Pancreas (tissue), 10 donors: ENCODE measurements around the gene RABGAP1L. TPM values are rescaled to one million over a fixed set of nuclear protein-coding genes. Genes with fewer than 3 reads are reported as not detected.

Experiments used
- ATAC-seq, 4 donors: fragments of 200-7000 bp; cut with Tn5 transposase; one replicate each; pipeline versions ENCODE4 v1.8.0 to v1.9.1; 2020; ENCODE audit warnings: mild to moderate bottlenecking in 4 of 4, moderate library complexity in 4 of 4
- DNase-seq, 6 donors: peaks; one replicate each; pipeline ENCODE4 v3.0.0-alpha.2; 2020
- FAIRE-seq: peaks from 2 replicates; lab custom pipeline; 2012; peaks lifted over from hg19 to GRCh38; lab: Jason Lieb, UNC
- H3K27ac ChIP-seq, 4 donors: fragments of 200-600 bp; sonication (generic); 1 replicate in 3 of 4; 2 replicates in 1 of 4; pipeline versions ENCODE4 v1.5.0 to v1.8.0; 2020
- H3K27me3 ChIP-seq, 4 donors: fragments of 200-600 bp; one replicate each; pipeline ENCODE4 v1.8.0; 2021
- H3K36me3 ChIP-seq, 3 donors: fragments of 200-600 bp; sonication (generic) in 1 of 3; one replicate each; pipeline versions ENCODE4 v1.5.0 to v1.8.0; 2020 to 2021
- H3K4me1 ChIP-seq, 3 donors: fragments of 200-600 bp; one replicate each; pipeline ENCODE4 v1.8.0; 2021
- H3K4me3 ChIP-seq, 4 donors: fragments of 200-600 bp; sonication (generic) in 2 of 4; one replicate each; pipeline versions ENCODE4 v1.5.0 to v1.8.0; 2020 to 2021
- H3K9me3 ChIP-seq, 4 donors: fragments of 200-600 bp; one replicate each; pipeline ENCODE4 v1.8.0; 2021
- CTCF ChIP-seq, 4 donors: fragments of 200-600 bp; sonication (generic) in 3 of 4; IDR thresholded peaks; one replicate each; pipeline versions ENCODE4 v1.5.0 to v1.8.0; 2021; ENCODE audit warnings: antibody characterized with exemption in 4 of 4
- WGBS, 2 donors: extraction: QIAGEN DNeasy Blood & Tissue Kit; methylation state at CpG; one replicate each; pipeline ENCODE4 v1.1.7; 2013; 5-methylcytosine and 5-hydroxymethylcytosine counted together
- intact Hi-C, 3 donors: fragments of 100-400 bp; cut with DNase I; formaldehyde crosslinking; loops; one replicate each; pipeline versions ENCODE4 v1.11.1 to v1.14.2; 2022
- polyA plus RNA-seq, 2 donors: library from polyadenylated mRNA; stranded (reverse); fragments of 200-250 nt; gene quantifications; one replicate each; pipeline ENCODE4 v1.2.3, GENCODE V29; 2013
- total RNA-seq, 6 donors: library from RNA; stranded (reverse); fragmentation: NEBNext Ultra II Directional in 4 of 6; extraction: Animal tissue kit (Norgen Biotek cat#: 25700) in 4 of 6; gene quantifications; one replicate each; pipeline versions ENCODE4 v1.2.1 to v1.2.4, GENCODE V29; 2021 to 2023
- donor health status: healthy with polysubstance abuse.
- donor health status: DM: no; HTN: no; CAD: no; lungs with moderate emphysema.
- donor health status: DM: no; HTN: no; CAD: no.
- donor health status: control.
- donor health status: control.
- donor health status: Bipolar disorder and iron deficiency.
- donor health status: DM: yes; HTN: yes; CAD: no.
- donor health status: DM: no; HTN: no; CAD: no.
- donor health status: DM: no; HTN: no; CAD: no.
- donor health status: DM: yes; HTN: yes; CAD: no.

The RABGAP1L gene
- total and polyA plus RNA-seq, 8 donors, result 13.9 to 64.8 (median 36.1) TPM

- peak in 1 of 4 donors; percentile 26 for ATAC-seq
- no peak overlapping the region for H3K27ac ChIP-seq
- intact Hi-C loops, result no loop called here
- 69 to 85% methylated on average over 6 of the region's 6 CpGs for WGBS, 2 donors
- no peaks in the 10 kb centered on the region for H3K36me3 ChIP-seq
- no peak for DNase-seq
- FAIRE-seq, result no peak
- no peak for TF ChIP-seq CTCF (IDR thresholded peaks at IDR 0.05)
- H3K27me3 ChIP-seq, result no peaks in the 10 kb centered on the region
- no peaks in the 10 kb centered on the region for H3K4me1 ChIP-seq
- no peak overlapping the region for H3K4me3 ChIP-seq
- H3K9me3 ChIP-seq, result no peaks in the 10 kb centered on the region
These were observed 876.5 kb downstream of the RABGAP1L start for GRCh38 chr1:175035865-175036264.

- no peak for ATAC-seq
These were observed 877.2 kb downstream of the RABGAP1L start for GRCh38 chr1:175036476-175036875.

GRCh38 chr1:175037416-175037815 is 878.1 kb downstream of the RABGAP1L start:
- FAIRE-seq (no peak), ATAC-seq (no peak), DNase-seq (no peak)
- Histone ChIP-seq H3K27ac (no peak overlapping the region), H3K27me3 (no peaks in the 10 kb centered on the region), H3K4me1 (no peaks in the 10 kb centered on the region), H3K4me3 (no peak overlapping the region), H3K9me3 (no peaks in the 10 kb centered on the region), H3K36me3 (no peaks in the 10 kb centered on the region)
- WGBS, 2 donors, result 48 to 52% methylated on average over 7 of the region's 7 CpGs
- intact Hi-C loops, result no loop called here
- no peak for TF ChIP-seq CTCF (IDR thresholded peaks at IDR 0.05)

More at GRCh38 chr1:175036476-175036875, 877.2 kb downstream of the RABGAP1L start:
- no peak for FAIRE-seq
- H3K36me3 ChIP-seq, result no peaks in the 10 kb centered on the region
- intact Hi-C loops, result no loop called here
- no peak overlapping the region for H3K4me3 ChIP-seq
- no peaks in the 10 kb centered on the region for H3K27me3 ChIP-seq
- H3K4me1 ChIP-seq, result no peaks in the 10 kb centered on the region
- no peak for TF ChIP-seq CTCF (IDR thresholded peaks at IDR 0.05)
- H3K9me3 ChIP-seq, result no peaks in the 10 kb centered on the region
- DNase-seq, result no peak
- H3K27ac ChIP-seq, result no peak overlapping the region
- WGBS, 2 donors, result 59 to 65% methylated on average over 3 of the region's 3 CpGs

GRCh38 chr1:175040324-175040879 is 881.1 kb downstream of the RABGAP1L start:
- no peaks in the 10 kb centered on the region for H3K27me3 ChIP-seq
- no peak for DNase-seq
- WGBS, 2 donors, result 51 to 56% methylated on average over 4 of the region's 4 CpGs
- no peak for ATAC-seq
- no peaks in the 10 kb centered on the region for H3K36me3 ChIP-seq
- intact Hi-C loops, result no loop called here
- no peak overlapping the region for H3K27ac ChIP-seq
- H3K4me3 ChIP-seq, result no peak overlapping the region
- TF ChIP-seq CTCF (IDR thresholded peaks at IDR 0.05), result no peak
- FAIRE-seq, result no peak
- no peaks in the 10 kb centered on the region for H3K9me3 ChIP-seq
- H3K4me1 ChIP-seq, result no peaks in the 10 kb centered on the region

- FAIRE-seq, result no peak
- Histone ChIP-seq H3K4me1 (no peaks in the 10 kb centered on the region), H3K27ac (no peak overlapping the region), H3K27me3 (no peaks in the 10 kb centered on the region), H3K4me3 (no peak overlapping the region), H3K36me3 (no peaks in the 10 kb centered on the region), H3K9me3 (no peaks in the 10 kb centered on the region)
- intact Hi-C loops, result no loop called here
- ATAC-seq, result no peak
- no peak for TF ChIP-seq CTCF (IDR thresholded peaks at IDR 0.05)
- 53 to 60% methylated on average over 3 of the region's 3 CpGs for WGBS, 2 donors
- no peak for DNase-seq
These were observed 883.3 kb downstream of the RABGAP1L start for GRCh38 chr1:175042650-175043049.
